ENCODE results near the gene CDPF1. TPM values are rescaled to one million over a fixed set of nuclear protein-coding genes. Genes with fewer than 3 reads are reported as not detected.

CDPF1 gene
- total and polyA plus RNA-seq, 2 of the 13 experiments (the other 11 are each of a cell fraction or from before 2014, with no cell fraction given), result 5.2 to 8.1 TPM

DNA sequence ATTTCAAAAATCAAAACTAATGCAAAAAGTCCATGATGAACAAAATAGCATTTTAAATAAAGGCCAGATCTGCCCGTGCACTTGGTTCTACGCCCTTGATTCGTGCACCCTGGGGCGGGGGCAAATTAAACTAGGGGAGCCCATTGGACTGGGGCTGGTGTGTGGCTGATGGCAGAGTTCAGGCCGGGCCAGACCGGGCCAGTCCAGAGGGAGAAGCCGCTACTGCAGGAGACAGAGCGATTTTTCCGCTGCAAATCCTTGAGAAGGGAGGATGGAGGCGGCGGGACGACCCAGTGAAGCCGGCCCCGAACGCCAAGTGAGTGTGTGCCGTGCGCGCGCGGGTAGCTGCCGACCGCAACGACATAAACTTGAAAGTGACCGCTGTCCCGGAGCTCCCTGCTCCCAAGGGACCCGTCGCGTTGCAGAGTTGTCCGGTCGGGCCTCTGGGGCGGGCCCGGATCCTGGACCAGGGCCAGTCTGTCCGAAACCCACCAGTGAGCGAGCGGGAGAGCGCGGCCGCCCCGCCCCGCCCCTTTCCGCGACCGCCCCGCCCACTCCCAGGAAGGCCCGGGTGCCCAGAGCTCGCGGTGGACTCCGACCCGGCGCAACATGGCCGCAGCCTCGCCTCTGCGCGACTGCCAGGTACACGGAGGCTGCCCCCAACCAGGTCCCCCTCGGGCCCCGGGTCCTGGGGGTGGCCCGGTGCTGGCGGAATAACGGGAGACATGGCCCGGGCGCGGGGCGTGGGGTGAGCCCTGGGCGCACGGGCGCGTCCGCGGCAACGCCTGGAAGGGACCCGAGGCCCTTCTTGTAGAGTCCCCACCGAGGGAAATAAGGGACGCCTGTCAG lies 17.6 kb upstream of the CDPF1 start, which contains the start of gene TTC38 (continued):
- TF ChIP-seq ETV5 (CRISPR knock-in tag; IDR thresholded peaks at IDR 0.05; ENCODE audit: borderline replicate concordance), result peak; percentile 57
- 0 out of 2 replicates have a peak, but pooled peaks have one; percentile 24 for TF ChIP-seq SOX5 (CRISPR knock-in tag; IDR thresholded peaks at IDR 0.05; ENCODE audit: borderline replicate concordance)
- TF ChIP-seq, protein P1, sequence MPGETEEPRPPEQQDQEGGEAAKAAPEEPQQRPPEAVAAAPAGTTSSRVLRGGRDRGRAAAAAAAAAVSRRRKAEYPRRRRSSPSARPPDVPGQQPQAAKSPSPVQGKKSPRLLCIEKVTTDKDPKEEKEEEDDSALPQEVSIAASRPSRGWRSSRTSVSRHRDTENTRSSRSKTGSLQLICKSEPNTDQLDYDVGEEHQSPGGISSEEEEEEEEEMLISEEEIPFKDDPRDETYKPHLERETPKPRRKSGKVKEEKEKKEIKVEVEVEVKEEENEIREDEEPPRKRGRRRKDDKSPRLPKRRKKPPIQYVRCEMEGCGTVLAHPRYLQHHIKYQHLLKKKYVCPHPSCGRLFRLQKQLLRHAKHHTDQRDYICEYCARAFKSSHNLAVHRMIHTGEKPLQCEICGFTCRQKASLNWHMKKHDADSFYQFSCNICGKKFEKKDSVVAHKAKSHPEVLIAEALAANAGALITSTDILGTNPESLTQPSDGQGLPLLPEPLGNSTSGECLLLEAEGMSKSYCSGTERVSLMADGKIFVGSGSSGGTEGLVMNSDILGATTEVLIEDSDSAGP (CRISPR knock-in tag; IDR thresholded peaks at IDR 0.05; ENCODE audit: borderline replicate concordance), result peak; percentile 87; the same call in 1 of the 2 replicates
- peak; percentile 54; the same call in 1 of the 2 replicates for TF ChIP-seq ZSCAN21 (CRISPR knock-in tag; IDR thresholded peaks at IDR 0.05; ENCODE audit: borderline replicate concordance)
- peak; percentile 78 for TF ChIP-seq KDM2A (CRISPR knock-in tag; IDR thresholded peaks at IDR 0.05; ENCODE audit: borderline replicate concordance, low read depth)
- no peak for TF ChIP-seq ZMYM4 (CRISPR knock-in tag; IDR thresholded peaks at IDR 0.05)
- TF ChIP-seq ZNF629 (CRISPR knock-in tag; conservative IDR thresholded peaks at IDR 0.05), result no peak
- no peak for TF ChIP-seq SP1 (IDR thresholded peaks at IDR 0.05)
- TF ChIP-seq SP1 (CRISPR knock-in tag; IDR thresholded peaks at IDR 0.05), result peak; percentile 69; the same call in 1 of the 2 replicates
- TF ChIP-seq, protein P2, sequence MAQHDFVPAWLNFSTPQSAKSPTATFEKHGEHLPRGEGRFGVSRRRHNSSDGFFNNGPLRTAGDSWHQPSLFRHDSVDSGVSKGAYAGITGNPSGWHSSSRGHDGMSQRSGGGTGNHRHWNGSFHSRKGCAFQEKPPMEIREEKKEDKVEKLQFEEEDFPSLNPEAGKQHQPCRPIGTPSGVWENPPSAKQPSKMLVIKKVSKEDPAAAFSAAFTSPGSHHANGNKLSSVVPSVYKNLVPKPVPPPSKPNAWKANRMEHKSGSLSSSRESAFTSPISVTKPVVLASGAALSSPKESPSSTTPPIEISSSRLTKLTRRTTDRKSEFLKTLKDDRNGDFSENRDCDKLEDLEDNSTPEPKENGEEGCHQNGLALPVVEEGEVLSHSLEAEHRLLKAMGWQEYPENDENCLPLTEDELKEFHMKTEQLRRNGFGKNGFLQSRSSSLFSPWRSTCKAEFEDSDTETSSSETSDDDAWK (CRISPR knock-in tag; IDR thresholded peaks at IDR 0.05), result no peak
- TF ChIP-seq SRSF4 (IDR thresholded peaks at IDR 0.05; ENCODE audit: low read depth, low read length, poor library complexity, severe bottlenecking), result no peak
- TF ChIP-seq, protein P3, sequence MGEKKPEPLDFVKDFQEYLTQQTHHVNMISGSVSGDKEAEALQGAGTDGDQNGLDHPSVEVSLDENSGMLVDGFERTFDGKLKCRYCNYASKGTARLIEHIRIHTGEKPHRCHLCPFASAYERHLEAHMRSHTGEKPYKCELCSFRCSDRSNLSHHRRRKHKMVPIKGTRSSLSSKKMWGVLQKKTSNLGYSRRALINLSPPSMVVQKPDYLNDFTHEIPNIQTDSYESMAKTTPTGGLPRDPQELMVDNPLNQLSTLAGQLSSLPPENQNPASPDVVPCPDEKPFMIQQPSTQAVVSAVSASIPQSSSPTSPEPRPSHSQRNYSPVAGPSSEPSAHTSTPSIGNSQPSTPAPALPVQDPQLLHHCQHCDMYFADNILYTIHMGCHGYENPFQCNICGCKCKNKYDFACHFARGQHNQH (CRISPR knock-in tag; IDR thresholded peaks at IDR 0.05), result no peak
- TF ChIP-seq ZNF143 (CRISPR knock-in tag; IDR thresholded peaks at IDR 0.05), result peak; percentile 53
- TF ChIP-seq REL (CRISPR knock-in tag; conservative IDR thresholded peaks at IDR 0.05), result peak; percentile 89
- TF ChIP-seq, protein P4, sequence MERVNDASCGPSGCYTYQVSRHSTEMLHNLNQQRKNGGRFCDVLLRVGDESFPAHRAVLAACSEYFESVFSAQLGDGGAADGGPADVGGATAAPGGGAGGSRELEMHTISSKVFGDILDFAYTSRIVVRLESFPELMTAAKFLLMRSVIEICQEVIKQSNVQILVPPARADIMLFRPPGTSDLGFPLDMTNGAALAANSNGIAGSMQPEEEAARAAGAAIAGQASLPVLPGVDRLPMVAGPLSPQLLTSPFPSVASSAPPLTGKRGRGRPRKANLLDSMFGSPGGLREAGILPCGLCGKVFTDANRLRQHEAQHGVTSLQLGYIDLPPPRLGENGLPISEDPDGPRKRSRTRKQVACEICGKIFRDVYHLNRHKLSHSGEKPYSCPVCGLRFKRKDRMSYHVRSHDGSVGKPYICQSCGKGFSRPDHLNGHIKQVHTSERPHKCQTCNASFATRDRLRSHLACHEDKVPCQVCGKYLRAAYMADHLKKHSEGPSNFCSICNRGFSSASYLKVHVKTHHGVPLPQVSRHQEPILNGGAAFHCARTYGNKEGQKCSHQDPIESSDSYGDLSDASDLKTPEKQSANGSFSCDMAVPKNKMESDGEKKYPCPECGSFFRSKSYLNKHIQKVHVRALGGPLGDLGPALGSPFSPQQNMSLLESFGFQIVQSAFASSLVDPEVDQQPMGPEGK (CRISPR knock-in tag; IDR thresholded peaks at IDR 0.05), result peak; percentile 63; the same call in 1 of the 2 replicates
- TF ChIP-seq, protein P5, sequence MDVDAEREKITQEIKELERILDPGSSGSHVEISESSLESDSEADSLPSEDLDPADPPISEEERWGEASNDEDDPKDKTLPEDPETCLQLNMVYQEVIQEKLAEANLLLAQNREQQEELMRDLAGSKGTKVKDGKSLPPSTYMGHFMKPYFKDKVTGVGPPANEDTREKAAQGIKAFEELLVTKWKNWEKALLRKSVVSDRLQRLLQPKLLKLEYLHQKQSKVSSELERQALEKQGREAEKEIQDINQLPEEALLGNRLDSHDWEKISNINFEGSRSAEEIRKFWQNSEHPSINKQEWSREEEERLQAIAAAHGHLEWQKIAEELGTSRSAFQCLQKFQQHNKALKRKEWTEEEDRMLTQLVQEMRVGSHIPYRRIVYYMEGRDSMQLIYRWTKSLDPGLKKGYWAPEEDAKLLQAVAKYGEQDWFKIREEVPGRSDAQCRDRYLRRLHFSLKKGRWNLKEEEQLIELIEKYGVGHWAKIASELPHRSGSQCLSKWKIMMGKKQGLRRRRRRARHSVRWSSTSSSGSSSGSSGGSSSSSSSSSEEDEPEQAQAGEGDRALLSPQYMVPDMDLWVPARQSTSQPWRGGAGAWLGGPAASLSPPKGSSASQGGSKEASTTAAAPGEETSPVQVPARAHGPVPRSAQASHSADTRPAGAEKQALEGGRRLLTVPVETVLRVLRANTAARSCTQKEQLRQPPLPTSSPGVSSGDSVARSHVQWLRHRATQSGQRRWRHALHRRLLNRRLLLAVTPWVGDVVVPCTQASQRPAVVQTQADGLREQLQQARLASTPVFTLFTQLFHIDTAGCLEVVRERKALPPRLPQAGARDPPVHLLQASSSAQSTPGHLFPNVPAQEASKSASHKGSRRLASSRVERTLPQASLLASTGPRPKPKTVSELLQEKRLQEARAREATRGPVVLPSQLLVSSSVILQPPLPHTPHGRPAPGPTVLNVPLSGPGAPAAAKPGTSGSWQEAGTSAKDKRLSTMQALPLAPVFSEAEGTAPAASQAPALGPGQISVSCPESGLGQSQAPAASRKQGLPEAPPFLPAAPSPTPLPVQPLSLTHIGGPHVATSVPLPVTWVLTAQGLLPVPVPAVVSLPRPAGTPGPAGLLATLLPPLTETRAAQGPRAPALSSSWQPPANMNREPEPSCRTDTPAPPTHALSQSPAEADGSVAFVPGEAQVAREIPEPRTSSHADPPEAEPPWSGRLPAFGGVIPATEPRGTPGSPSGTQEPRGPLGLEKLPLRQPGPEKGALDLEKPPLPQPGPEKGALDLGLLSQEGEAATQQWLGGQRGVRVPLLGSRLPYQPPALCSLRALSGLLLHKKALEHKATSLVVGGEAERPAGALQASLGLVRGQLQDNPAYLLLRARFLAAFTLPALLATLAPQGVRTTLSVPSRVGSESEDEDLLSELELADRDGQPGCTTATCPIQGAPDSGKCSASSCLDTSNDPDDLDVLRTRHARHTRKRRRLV (CRISPR knock-in tag; IDR thresholded peaks at IDR 0.05), result 0 out of 2 replicates have a peak, but pooled peaks have one; percentile 39

Measured in HepG2 (cell line).